Neural progenitor cell (in vitro differentiated cells): ENCODE results near the gene HDDC2. TPM values are rescaled to one million over a fixed set of nuclear protein-coding genes. Genes with fewer than 3 reads are reported as not detected.

Experiments
- DNase-seq: peaks from one replicate; pipeline ENCODE4 v3.0.0-alpha.2; 2016; ENCODE audit warnings: low spot score
- H2AFZ ChIP-seq: fragments of 200-600 bp; sonication (generic); replicated peaks from 2 replicates; pipeline ENCODE4 v1.6.1; 2016; ENCODE audit warnings: antibody characterized with exemption
- H3F3A ChIP-seq: fragments of 200-600 bp; sonication (generic); 2 replicates; pipeline ENCODE4 v1.6.1; 2016; ENCODE audit warnings: antibody characterized with exemption, low read depth
- H3K27ac ChIP-seq: fragments of 200-600 bp; sonication (generic); 2 replicates; pipeline ENCODE4 v1.5.1; 2016; ENCODE audit warnings: mild to moderate bottlenecking
- H3K27me3 ChIP-seq: fragments of 200-600 bp; sonication (generic); 2 replicates; pipeline ENCODE4 v1.6.1; 2016; ENCODE audit warnings: mild to moderate bottlenecking, moderate library complexity
- H3K36me3 ChIP-seq: fragments of 200-600 bp; sonication (generic); 2 replicates; pipeline ENCODE4 v1.5.1; 2016
- H3K4me1 ChIP-seq: fragments of 200-600 bp; sonication (generic); 2 replicates; pipeline ENCODE4 v1.6.1; 2016; ENCODE audit warnings: mixed run types
- H3K4me2 ChIP-seq: fragments of 200-600 bp; sonication (generic); 2 replicates; pipeline ENCODE4 v1.6.1; 2016
- H3K4me3 ChIP-seq: fragments of 200-600 bp; sonication (generic); 2 replicates; pipeline ENCODE4 v1.5.1; 2016
- H3K79me2 ChIP-seq: fragments of 200-600 bp; sonication (generic); 2 replicates; pipeline ENCODE4 v1.6.1; 2016; ENCODE audit warnings: low read depth
- H3K9ac ChIP-seq: fragments of 200-600 bp; sonication (generic); 2 replicates; pipeline ENCODE4 v1.6.1; 2016
- H3K9me3 ChIP-seq: fragments of 200-600 bp; sonication (generic); 2 replicates; pipeline ENCODE4 v1.5.1; 2016; ENCODE audit warnings: low read depth
- H4K20me1 ChIP-seq: fragments of 200-600 bp; sonication (generic); 2 replicates; pipeline ENCODE4 v1.6.1; 2016; ENCODE audit warnings: low read depth
- H3K27ac Mint-ChIP-seq: 3 replicates; pipeline ENCODE4 v1.8.0; 2021; ENCODE audit warnings: mixed read lengths
- H3K27me3 Mint-ChIP-seq: 2 replicates; pipeline ENCODE4 v1.8.0; 2022; ENCODE audit warnings: low read depth, mild to moderate bottlenecking, inconsistent platforms, moderate library complexity, mixed read lengths; ENCODE audit not compliant: insufficient read depth
- H3K36me3 Mint-ChIP-seq: 3 replicates; pipeline ENCODE4 v1.8.0; 2021; ENCODE audit warnings: mixed read lengths
- H3K4me1 Mint-ChIP-seq: 3 replicates; pipeline ENCODE4 v1.8.0; 2021; ENCODE audit warnings: mixed read lengths
- H3K4me3 Mint-ChIP-seq: 3 replicates; pipeline ENCODE4 v1.8.0; 2021; ENCODE audit warnings: mild to moderate bottlenecking, moderate library complexity, mixed read lengths
- H3K9me3 Mint-ChIP-seq: 3 replicates; pipeline ENCODE4 v1.8.0; 2020; ENCODE audit warnings: mixed read lengths
- CTCF ChIP-seq: fragments of 200-600 bp; sonication (generic); IDR thresholded peaks from 2 replicates; pipeline ENCODE4 v1.5.1; 2017; ENCODE audit warnings: antibody characterized with exemption, mild to moderate bottlenecking
- EZH2 ChIP-seq: fragments of 200-600 bp; sonication (generic); IDR thresholded peaks from 2 replicates; pipeline ENCODE4 v1.6.1; 2017; ENCODE audit warnings: antibody characterized with exemption, mild to moderate bottlenecking, moderate library complexity
- EZH2phosphoT487 ChIP-seq: fragments of 200-600 bp; sonication (generic); IDR thresholded peaks from 2 replicates; pipeline ENCODE4 v1.6.1; 2017; ENCODE audit warnings: antibody characterized with exemption
- total RNA-seq: library from RNA; depleted of rRNA; stranded (reverse); fragments of >200 nt; gene quantifications from 2 replicates; pipeline ENCODE4 v1.2.3, GENCODE V29; 2015; ENCODE audit warnings: low replicate concordance

HDDC2 gene
- total RNA-seq, 1 donor from 2014 or later = 114 TPM

- Mint-ChIP-seq H3K4me1 (peaks cover 5% of the 10 kb centered on the region), H3K9me3 (peaks cover 14% of the 10 kb centered on the region), H3K27me3 (no peaks in the 10 kb centered on the region), H3K36me3 (peaks cover 1% of the 10 kb centered on the region), H3K4me3 (no peak overlapping the region), H3K27ac (no peak overlapping the region)
- H3K27ac ChIP-seq = no peak overlapping the region
- no peaks in the 10 kb centered on the region for H3F3A ChIP-seq
- H3K9me3 ChIP-seq = no peaks in the 10 kb centered on the region
- DNase-seq = no peak
- H3K4me3 ChIP-seq = no peak overlapping the region
- no peaks in the 10 kb centered on the region for H3K36me3 ChIP-seq
- H4K20me1 ChIP-seq = no peaks in the 10 kb centered on the region
- no peak overlapping the region for H2AFZ ChIP-seq
- no peak overlapping the region for H3K9ac ChIP-seq
- no peaks in the 10 kb centered on the region for H3K4me1 ChIP-seq
- H3K4me2 ChIP-seq = no peak overlapping the region
- TF ChIP-seq EZH2 = no peak
- no peak for TF ChIP-seq CTCF
- H3K79me2 ChIP-seq = no peaks in the 10 kb centered on the region
- H3K27me3 ChIP-seq = no peaks in the 10 kb centered on the region
Measured at GRCh38 chr6:125237764-125238163, 64.0 kb downstream of the HDDC2 start.

- Histone ChIP-seq H3K4me3 (no peak overlapping the region), H3K27me3 (no peaks in the 10 kb centered on the region), H3K79me2 (no peaks in the 10 kb centered on the region), H4K20me1 (no peaks in the 10 kb centered on the region), H3K9ac (no peak overlapping the region), H3K4me1 (no peaks in the 10 kb centered on the region), H3K9me3 (no peaks in the 10 kb centered on the region), H3K27ac (no peak overlapping the region), H3K36me3 (no peaks in the 10 kb centered on the region), H3F3A (no peaks in the 10 kb centered on the region), H3K4me2 (no peak overlapping the region), H2AFZ (no peak overlapping the region)
- H3K36me3 Mint-ChIP-seq = peaks cover 1% of the 10 kb centered on the region
- H3K4me1 Mint-ChIP-seq = peaks cover 8% of the 10 kb centered on the region
- no peaks in the 10 kb centered on the region for H3K27me3 Mint-ChIP-seq
- H3K4me3 Mint-ChIP-seq = no peak overlapping the region
- H3K27ac Mint-ChIP-seq = no peak overlapping the region
- H3K9me3 Mint-ChIP-seq = peaks cover 10% of the 10 kb centered on the region
- DNase-seq = no peak
- TF ChIP-seq EZH2phosphoT487 (no peak), EZH2 (no peak), CTCF (no peak)
Measured at GRCh38 chr6:125236536-125237327, 65.0 kb downstream of the HDDC2 start.

- Mint-ChIP-seq H3K27me3 (no peaks in the 10 kb centered on the region), H3K4me3 (no peak overlapping the region), H3K27ac (no peak overlapping the region), H3K36me3 (no peaks in the 10 kb centered on the region), H3K4me1 (peaks cover 13% of the 10 kb centered on the region), H3K9me3 (no peaks in the 10 kb centered on the region)
- TF ChIP-seq EZH2phosphoT487 = no peak
- no peak for TF ChIP-seq CTCF
- no peak for TF ChIP-seq EZH2
- Histone ChIP-seq H3K36me3 (no peaks in the 10 kb centered on the region), H3K9me3 (no peaks in the 10 kb centered on the region), H3K79me2 (no peaks in the 10 kb centered on the region), H3K4me1 (no peaks in the 10 kb centered on the region), H3K27me3 (no peaks in the 10 kb centered on the region), H3F3A (no peaks in the 10 kb centered on the region), H2AFZ (no peak overlapping the region), H3K4me2 (no peak overlapping the region), H4K20me1 (no peaks in the 10 kb centered on the region), H3K9ac (no peak overlapping the region), H3K27ac (no peak overlapping the region), H3K4me3 (no peak overlapping the region)
- no peak for DNase-seq
Measured at GRCh38 chr6:125233202-125233601, 68.6 kb downstream of the HDDC2 start.
